GM18873 (cell line): ENCODE data around the gene BTBD9.
"Not testable (repeated sequence)": the region's sequence is repeated elsewhere in the genome, so short reads cannot be mapped to it uniquely, and the experiment has no call there.

Experiments used
- ATAC-seq: cut with Tn5 transposase; IDR thresholded peaks from one replicate; pipeline ENCODE4 v1.9.1; 2021; ENCODE audit warnings: mild to moderate bottlenecking, moderate library complexity, moderate number of reproducible peaks; ENCODE audit not compliant: unreplicated experiment, low FRiP score

Gene BTBD9

GRCh38 chr6:38445336-38445735 is 194.4 kb downstream of the BTBD9 start:
- ATAC-seq: no peak

GRCh38 chr6:38443352-38444144 is 196.2 kb downstream of the BTBD9 start:
- no peak for ATAC-seq

GRCh38 chr6:38438097-38438496 is 201.6 kb downstream of the BTBD9 start:
- ATAC-seq: no peak

DNA sequence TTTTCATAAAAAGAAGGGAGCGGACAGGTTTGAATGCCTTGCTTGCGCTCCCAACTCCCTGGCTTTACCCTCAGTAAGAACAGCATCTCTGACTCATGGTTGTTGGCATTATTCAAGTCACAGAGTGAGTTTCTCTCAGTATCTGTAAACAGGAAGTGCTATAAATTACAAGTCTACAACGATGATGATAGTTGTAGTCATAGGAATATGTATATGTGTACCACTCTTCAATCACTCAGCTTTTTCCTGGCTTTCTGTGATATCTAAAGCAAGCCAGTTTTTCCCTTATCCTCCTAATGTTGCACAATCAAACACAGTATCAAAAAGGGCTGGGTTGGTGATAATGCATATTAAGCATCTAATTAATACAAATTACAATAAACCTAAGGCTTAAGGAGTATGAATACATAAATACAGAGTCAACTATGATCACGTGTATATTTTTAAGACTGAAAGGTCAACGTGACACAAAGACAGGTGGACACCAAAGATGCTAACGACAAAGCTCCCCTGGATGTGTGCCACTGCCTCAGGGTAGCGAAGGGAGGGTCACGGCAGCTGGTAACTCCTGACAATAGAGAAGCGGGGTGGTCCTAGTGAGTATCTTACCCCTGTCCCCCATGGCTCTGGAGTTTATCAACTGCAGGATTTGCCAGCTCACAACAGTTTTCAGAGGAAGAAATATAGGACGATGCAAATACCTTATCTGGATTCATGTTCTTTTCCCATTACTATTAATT is 202.8 kb downstream of the BTBD9 start:
- no peak for ATAC-seq

DNA sequence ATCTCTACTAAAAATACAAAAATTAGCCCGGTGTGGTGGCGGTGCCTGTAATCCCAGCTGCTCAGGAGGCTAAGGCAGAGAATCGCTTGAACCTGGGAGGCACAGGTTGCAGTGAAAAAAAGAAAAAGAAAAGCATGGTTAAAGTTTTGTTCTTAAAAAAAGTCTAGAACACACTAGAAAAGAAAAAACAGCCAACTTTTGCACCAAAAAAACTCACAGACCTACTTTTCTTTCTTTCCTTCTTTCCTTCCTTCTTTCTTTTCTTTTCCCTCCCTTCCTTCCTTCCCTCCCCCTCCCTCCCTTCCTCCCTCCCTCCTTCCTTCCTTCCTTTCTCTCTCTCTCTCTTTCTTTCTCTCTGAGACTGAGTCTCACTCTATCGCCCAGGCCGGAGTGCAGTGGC is 204.4 kb downstream of the BTBD9 start:
- no peak for ATAC-seq

GRCh38 chr6:38434051-38434450 is 205.7 kb downstream of the BTBD9 start:
- no peak for ATAC-seq

GRCh38 chr6:38432479-38432878 is 207.2 kb downstream of the BTBD9 start:
- ATAC-seq: no peak

DNA sequence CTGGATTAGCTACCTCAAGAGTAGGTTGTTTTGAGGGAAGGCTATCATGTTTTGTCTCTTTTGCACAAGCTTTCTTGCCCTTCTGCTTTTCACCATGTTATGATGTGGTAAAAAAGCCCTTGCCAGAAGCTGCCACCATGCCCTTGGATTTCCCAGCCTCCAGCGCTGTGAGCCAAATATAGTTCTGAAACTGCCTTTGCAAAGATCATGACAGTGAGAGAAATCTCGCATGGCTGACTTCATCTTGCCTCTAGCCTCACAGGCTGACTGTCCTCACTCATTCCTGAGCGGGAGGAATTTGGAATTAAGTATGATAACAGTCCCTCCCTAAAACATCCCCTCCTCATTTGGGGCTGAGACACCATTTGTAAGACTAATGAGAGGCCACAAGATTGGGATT is 207.7 kb downstream of the BTBD9 start:
- ATAC-seq: no peak

GRCh38 chr6:38429546-38429945 is 210.2 kb downstream of the BTBD9 start:
- no peak for ATAC-seq

DNA sequence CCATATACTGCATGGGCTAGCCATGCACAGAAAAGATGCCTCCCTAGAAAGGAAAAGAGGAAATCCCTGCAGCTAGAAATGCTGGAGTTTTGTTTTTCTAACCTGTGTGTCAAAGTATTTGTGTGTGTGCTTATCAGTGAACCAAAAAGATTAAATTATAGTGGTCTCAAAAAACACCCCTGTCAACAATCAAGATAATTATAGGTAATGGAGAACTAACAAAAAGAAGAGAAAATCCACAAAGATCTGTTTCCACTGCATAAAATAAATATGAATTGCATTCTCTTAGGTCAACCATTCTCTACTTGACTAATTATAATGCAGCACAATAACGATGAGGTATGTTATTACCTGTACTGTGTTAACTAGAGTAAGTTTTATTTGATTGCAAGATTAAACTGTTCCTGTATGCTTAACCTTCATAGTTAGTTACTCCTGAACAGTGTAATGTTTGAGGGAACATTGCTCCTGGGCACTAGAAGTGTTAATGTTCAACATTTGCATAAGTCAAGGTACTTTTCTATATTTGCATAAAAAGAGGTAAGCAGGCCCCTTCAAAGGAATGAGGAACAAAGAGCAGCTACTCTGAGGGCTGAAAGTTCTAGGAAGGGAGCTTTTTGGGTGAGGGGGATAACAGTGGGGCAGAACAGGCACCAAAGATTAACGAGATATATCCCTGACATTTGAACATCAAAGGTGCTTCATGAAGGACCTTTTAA is 212.1 kb downstream of the BTBD9 start:
- ATAC-seq: peak; percentile 49

DNA sequence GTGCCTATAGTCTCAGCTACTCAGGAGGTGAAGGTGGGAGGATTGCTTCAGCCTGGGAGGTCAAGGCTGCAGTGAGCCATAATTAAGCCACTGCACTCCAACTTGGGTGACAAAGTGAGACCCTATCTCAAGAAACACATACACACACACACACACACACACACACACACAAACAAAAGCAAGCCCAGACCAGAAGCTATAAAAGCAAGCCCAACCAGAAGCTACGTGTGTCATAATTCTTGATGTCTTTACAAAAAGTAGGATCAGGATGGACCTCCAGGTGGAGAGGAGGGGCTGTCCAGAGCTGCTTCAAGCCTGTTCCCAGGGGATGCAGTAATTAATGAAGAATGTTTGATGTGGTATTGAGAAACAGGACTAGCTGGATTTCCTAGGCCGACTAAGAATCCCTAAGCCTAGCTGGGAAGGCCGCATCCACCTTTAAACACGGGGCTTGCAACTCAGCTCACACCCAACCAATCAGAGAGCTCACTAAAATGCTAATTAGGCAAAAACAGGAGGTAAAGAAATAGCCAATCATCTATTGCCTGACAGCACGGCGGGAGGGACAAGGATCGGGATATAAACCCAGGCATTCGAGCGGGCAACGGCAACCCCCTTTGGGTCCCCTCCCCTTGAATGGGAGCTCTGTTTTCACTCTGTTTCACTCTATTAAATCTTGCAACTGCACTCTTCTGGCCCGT is 213.8 kb downstream of the BTBD9 start:
- ATAC-seq: not testable (repeated sequence)

- no peak for ATAC-seq
Measured at GRCh38 chr6:38423746-38424145, 216.0 kb downstream of the BTBD9 start.

DNA sequence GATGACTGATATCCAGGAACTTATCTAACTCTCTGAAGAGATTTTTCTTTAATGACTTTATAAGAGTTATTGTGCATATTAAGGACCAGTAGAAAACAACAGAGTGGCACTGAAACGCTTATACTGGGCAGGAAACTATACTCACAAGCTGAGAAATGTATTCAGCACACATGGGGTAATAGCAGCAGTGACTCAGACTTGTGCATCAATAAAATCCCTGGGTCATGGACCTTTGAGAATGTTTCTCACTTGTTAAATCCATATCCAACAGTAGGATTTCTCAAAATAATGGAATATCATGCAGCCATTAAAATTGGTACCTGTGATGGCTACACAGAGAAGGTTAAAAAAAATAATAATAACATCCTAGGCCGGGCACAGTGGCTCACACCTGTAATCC is 219.5 kb downstream of the BTBD9 start:
- no peak for ATAC-seq

GRCh38 chr6:38417521-38417920 is 222.2 kb downstream of the BTBD9 start:
- no peak for ATAC-seq

DNA sequence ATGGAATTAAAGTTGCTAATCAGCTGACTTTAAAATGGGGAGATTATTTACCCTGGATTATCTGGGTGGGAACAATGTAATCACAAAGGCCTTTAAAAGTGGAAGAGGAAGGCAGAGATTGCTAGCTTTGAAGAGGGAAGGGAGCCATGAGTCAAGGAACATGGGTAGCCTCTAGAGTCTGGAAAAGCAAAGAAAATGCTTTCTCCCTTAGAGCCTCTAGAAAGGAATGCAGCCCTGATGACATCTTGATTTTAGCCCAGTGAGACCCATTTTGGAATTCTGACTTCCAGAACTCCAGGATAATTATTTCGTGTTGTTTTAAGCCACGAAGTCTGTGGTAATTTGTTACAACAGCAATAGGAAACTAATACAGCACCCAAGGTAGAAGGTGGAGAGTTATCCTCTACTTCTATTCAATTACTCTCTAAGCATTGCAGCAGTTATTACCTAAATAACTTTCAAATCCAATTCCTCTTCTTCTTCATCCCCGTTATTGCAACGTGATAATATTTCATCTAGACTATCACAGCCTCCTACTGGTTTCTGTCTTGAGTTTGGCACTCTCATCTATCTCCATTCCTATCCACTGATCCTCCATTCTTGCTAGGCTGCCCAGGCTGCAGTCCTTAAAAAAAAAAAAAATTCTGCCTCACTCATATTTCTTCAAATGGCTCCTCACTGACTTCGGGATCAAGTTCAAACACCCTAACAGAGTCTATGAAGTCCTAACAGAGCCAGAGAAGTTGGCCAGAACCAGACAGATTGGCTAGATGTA is 224.3 kb downstream of the BTBD9 start:
- no peak for ATAC-seq

GRCh38 chr6:38413102-38413800 is 226.5 kb downstream of the BTBD9 start:
- ATAC-seq: no peak

GRCh38 chr6:38407192-38407591 is 232.5 kb downstream of the BTBD9 start:
- ATAC-seq: no peak

- no peak for ATAC-seq
Measured at GRCh38 chr6:38406096-38406495, 233.6 kb downstream of the BTBD9 start.

- no peak for ATAC-seq
Measured at GRCh38 chr6:38404900-38405556, 234.7 kb downstream of the BTBD9 start.
